GOT3 (cell line): ENCODE results near the gene EPHA1.
"Not testable (repeated sequence)": the region's sequence is repeated elsewhere in the genome, so short reads cannot be mapped to it uniquely, and the experiment has no call there.

Source experiments
- DNase-seq: peaks from one replicate; lab custom pipeline; 2025; ENCODE audit warnings: mixed read lengths; lab: John Stamatoyannopoulos, UW

EPHA1 gene

DNA sequence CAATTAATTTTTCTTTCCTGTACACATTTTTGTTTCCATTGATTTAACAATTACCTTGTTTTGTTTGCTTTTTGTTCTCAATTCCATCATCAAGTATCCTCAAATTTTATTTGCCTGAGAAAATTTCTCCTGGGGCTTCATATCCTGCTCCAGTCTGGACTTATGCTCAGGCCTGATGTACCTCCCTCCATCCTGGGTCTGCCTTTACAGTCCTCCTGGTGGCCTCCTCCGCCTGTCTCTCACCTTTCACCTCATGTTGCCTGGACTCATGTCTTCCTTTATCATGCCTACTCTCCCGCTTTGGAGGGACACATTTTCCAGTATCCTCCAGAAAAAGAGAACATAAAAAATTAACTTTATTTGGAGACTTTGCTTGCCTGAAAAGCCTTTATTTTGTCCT, 22.5 kb upstream of the EPHA1 start:
- no peak for DNase-seq

DNA sequence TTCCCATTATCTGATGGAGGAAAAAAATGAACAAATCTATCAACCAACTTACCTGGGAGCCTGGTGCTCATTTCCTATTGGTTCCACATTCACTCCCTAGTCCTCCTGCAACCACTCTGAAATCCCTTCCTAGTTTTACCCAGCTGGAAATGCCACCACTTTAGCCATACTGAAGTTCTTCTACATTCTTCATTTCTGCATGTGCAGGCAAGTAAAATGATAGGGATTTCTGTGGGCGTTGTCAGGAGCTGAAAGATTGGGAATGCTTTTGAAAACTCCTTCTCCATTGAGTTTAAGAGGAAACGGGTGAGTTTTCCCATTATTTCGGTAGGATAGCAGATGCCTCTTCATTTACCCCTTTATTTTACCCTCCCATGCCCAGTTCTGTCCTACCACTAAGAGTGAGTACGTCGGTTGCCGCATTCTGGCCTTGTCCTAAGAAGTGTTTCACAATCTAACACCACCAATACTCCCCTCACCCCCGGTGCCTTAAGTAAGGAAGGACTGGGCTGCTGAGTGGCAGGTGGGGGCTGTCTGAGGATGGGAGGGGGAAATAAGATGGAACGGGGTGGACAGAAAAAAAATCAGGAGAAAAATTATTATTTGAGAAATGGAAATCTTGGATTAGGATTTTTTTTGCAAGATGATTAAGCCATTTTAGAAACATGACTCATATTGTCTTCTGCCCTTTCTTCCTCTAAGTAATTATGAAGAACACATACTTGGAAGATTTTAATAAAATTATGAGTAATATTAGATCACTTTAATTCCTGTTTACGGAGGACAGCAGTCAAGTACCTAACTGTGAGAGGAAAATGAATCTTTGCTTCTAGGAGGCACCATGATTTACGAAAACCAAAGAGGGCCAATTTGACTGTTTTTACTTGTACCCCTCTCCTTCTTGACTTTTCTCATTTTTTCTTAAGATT, 21.4 kb upstream of the EPHA1 start:
- no peak for DNase-seq

- DNase-seq: no peak
These were observed 18.0 kb upstream of the EPHA1 start for GRCh38 chr7:143426479-143427142.

GRCh38 chr7:143424476-143424875, 15.8 kb upstream of the EPHA1 start:
- not testable (repeated sequence) for DNase-seq

DNA sequence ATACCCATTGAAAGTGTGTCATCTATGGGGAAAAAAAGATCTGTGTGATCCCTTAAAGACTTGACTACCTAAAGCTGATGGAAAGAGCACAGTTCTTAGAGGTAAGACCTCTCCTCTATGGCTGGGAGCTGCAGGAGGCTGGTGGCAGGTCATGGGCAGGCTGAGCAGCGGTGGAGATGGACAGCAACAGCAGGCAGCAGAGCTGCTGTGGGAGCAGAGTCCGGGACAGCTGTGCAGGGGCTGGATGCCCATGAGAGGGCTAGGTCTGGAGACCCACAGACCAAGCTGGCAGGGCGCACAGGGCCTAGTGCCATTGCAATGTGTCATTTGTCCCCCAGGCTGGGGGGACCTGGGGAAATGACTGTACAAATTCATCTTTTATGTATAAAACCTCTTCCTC, 13.4 kb upstream of the EPHA1 start:
- no peak for DNase-seq

- DNase-seq: not testable (repeated sequence)
These were observed 12.0 kb upstream of the EPHA1 start for GRCh38 chr7:143420624-143421023.

- DNase-seq: no peak
These were observed 11.2 kb upstream of the EPHA1 start for GRCh38 chr7:143419880-143420279.

DNA sequence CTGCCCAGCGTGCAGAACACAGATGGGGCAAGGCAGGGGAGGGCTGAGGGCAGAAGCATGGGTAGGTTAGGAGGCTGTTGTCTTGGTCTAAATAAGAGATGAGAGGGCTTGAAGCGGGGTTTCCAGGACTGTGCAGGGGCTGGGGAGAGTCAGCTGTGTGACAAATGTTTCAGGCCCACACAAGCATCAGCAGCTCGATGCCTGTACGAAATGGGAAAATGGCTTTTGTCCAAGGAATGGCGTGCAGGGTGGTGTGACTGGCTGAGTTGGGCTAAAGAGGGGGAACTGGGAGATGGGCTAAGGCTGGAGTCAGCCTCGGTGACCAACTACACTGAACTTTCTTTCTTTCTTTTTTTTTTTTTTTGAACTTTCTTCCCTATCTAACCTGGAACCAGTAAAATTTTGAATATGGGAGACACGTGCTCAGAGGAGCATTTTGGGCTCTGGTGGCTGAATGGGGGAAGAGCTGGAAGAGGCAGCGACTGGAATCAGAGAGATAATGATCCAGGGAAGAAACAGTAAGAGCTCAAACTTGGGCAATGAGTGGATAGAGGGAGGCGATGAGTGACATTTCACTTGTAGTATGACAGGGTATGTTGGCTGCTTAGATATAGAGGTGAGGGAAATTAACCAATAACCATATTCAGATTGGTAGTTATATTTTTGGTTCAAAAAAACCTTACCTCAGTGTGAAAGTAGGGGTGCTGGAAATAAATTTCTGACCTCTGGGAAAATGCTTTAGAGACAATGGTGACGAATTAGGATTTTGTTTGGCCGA, 10.2 kb upstream of the EPHA1 start:
- no peak for DNase-seq

- no peak for DNase-seq
These were observed 9.2 kb upstream of the EPHA1 start for GRCh38 chr7:143417734-143418383.

GRCh38 chr7:143416565-143417149, 8.0 kb upstream of the EPHA1 start:
- DNase-seq: no peak

DNA sequence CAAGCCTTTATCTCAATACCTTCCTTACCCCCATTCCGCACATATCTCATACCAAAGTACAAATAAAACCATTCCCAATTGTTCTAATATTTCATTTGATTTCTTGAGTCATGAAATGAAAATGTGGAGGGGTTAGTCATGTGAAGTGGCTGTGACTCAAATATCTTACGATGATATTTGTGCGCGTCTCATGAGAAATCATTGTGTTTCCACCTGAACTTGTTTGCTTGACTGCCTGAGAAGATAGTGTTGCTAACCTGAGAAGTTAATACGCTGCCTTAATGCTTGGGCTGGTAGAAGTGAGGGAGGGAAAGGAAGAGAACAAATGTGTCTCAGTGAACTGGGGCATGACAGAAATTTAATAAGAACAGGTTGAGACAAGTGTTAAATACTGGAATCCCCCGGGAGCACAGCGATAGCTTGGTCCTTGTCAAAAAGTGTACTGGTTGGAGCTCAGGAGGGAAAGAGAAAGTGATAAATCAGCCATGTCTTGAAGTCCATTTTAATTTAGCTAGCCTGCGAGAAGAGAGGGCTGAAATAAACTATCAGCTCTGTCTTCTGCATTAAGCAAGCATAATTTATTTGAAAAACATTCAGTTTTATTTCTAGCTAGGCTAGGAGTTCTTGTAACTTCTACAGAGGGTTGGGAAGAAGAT, 7.2 kb upstream of the EPHA1 start:
- DNase-seq: no peak

GRCh38 chr7:143415209-143415608, 6.6 kb upstream of the EPHA1 start:
- not testable (repeated sequence) for DNase-seq

- no peak for DNase-seq
These were observed 4.5 kb upstream of the EPHA1 start for GRCh38 chr7:143413123-143413522.

- DNase-seq: no peak
These were observed 3.5 kb upstream of the EPHA1 start for GRCh38 chr7:143411976-143412708.

- no peak for DNase-seq
These were observed 1.9 kb upstream of the EPHA1 start for GRCh38 chr7:143410521-143411004.

GRCh38 chr7:143408252-143408685, 387 bp downstream of the EPHA1 start:
- DNase-seq: no peak

DNA sequence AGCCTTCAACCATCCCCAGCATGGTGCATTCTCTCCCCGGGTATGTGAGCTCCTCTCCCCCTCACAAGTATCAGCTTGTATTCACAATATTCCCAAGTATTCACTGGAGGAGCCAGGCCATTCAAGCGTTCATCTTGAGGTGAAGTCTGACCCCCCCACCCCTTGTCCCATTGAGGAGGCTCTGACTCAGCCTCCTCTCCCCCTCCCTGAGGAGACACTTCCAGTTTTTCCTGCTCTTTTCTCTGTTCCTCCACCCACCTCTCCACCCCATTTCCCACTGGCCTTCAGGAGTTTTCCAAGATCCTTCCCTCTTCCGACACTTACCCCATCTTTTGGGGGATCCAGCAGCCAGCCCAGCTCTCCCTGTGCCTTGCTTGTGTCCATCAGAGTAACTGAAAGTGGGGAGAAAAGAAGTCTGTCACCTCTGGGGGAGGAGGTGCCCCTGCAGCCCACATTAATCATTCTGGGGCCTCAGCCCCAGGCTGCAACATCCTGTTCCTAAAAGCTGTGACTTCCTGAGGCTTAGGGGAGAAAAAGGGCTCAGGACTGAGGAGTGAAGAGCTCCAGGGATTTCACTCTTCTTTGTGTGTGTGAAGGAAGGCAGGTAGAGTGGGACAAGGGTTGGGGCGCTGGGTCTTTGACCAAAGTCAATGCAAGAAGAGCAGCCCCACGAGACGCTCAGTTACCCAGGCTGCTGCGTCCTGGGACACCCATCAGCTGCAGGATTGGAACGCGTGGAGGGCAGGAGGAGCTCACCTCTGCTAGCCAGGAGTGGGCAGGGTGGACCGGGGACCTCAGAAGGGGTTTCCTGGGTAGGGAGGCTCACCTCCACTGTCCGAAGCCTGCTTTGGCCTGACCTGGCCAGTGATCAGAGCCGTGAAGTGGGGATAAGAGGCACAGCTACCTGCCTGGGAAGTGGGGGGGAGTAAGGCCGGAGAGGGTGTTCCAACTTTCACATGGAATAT, 1.1 kb downstream of the EPHA1 start:
- no peak for DNase-seq

- no peak for DNase-seq
These were observed 2.7 kb downstream of the EPHA1 start for GRCh38 chr7:143406002-143406357.
